Activated CD8-positive, alpha-beta memory T cell treated with anti-CD3 and anti-CD28 coated beads, Interleukin-2, amount 50 U/mL, for 48 hours (primary cell): ENCODE results near the gene RFC4.

ENCODE experiments used
- DNase-seq: peaks from one replicate; pipeline ENCODE4 v3.0.0-alpha.2; 2020

Gene RFC4

DNA sequence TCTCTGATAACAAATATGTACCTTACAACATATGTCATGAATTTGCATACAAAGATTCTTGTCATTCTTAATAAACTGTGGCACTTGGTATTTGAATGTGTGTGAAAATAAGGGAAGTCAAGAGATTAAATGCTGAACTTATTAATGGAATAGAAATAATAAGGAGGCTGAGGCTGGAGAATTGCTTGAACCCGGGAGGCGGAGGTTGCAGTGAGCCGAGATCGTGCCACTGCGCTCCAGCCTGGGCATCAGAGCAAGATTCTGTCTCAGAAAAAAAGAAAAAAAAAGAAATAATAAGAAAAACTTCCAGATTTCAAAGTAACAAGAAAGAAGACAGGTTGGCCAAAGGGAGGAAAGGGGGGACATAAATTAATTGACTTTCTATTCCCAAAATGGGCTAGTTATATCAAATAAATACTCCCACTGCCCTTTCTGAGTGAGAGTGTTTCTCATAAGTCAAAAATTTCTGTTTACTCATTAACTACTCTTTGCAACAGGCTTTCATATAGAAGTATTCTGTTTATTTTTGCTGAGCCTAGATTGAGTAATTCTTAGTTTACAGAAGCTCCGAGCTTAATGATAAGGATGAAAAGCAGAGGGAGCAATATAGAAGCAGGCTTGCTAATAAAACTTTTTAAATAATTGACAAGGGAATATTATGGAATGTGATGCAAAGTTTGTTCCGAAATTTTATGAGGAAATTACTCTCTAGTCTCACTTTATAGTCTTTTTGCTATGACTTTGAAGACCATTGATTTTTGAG is 63.5 kb downstream of the RFC4 start:
- DNase-seq: no peak
